Hepatocyte (in vitro differentiated cells): ENCODE results near the gene ERBB4.

Experiments
- CTCF ChIP-seq: fragments of 200-600 bp; sonication (generic); IDR thresholded peaks from 2 replicates; pipeline ENCODE4 v1.5.1; 2016; ENCODE audit warnings: antibody characterized with exemption, mild to moderate bottlenecking; ENCODE audit not compliant: poor library complexity
- EZH2 ChIP-seq: fragments of 200-600 bp; sonication (generic); IDR thresholded peaks from 2 replicates; pipeline ENCODE4 v1.6.1; 2016; ENCODE audit warnings: antibody characterized with exemption, mild to moderate bottlenecking, borderline replicate concordance
- EZH2phosphoT487 ChIP-seq: fragments of 200-600 bp; sonication (generic); IDR thresholded peaks from one replicate; pipeline ENCODE4 v1.6.1; 2018; ENCODE audit warnings: antibody characterized with exemption, mild to moderate bottlenecking, low read depth, moderate library complexity; ENCODE audit not compliant: unreplicated experiment, severe bottlenecking

- TF ChIP-seq CTCF (no peak), EZH2 (no peak), EZH2phosphoT487 (no peak)
Observed at GRCh38 chr2:212311807-212312404, 226.7 kb downstream of the ERBB4 start.
